CD4-positive, alpha-beta memory T cell (primary cell): ENCODE measurements around the gene SMIM43. TPM values are rescaled to one million over a fixed set of nuclear protein-coding genes. Genes with fewer than 3 reads are reported as not detected.

ENCODE experiments used
- CTCF ChIA-PET: fragments of 350-600 bp; sonication (Branson Sonifier 250); formaldehyde crosslinking; loops from one replicate; lab custom pipeline; 2021; ENCODE audit warnings: inconsistent platforms; ENCODE audit not compliant: partially characterized antibody; lab: Charles Lee
- POLR2A ChIA-PET: fragments of 350-600 bp; sonication (Branson Sonifier 250); formaldehyde crosslinking; loops from one replicate; lab custom pipeline; 2021; ENCODE audit not compliant: partially characterized antibody; lab: Charles Lee
- DNase-seq, 5 donors: peaks; one replicate each; pipeline versions ENCODE4 v3.0.0 to v3.0.0-alpha.2; 2020 to 2022; ENCODE audit warnings: mixed read lengths in 1 of 5
- H3K27ac ChIP-seq: one replicate; pipeline ENCODE4 v1.7.0; 2013; ENCODE audit warnings: low read depth, low read length
- H3K27me3 ChIP-seq: 2 replicates; pipeline ENCODE4 v1.7.0; 2013; ENCODE audit warnings: mild to moderate bottlenecking, low read length, moderate library complexity; ENCODE audit not compliant: insufficient read depth
- H3K36me3 ChIP-seq: 2 replicates; pipeline ENCODE4 v1.7.0; 2013; ENCODE audit warnings: mild to moderate bottlenecking, low read length, moderate library complexity; ENCODE audit not compliant: insufficient read depth
- H3K4me1 ChIP-seq: 2 replicates; pipeline ENCODE4 v1.7.0; 2013; ENCODE audit warnings: mild to moderate bottlenecking, low read length, moderate library complexity; ENCODE audit not compliant: insufficient read depth
- H3K4me3 ChIP-seq, 2 donors: one replicate each; pipeline ENCODE4 v1.7.0; 2013; ENCODE audit warnings: low read length in 2 of 2, mild to moderate bottlenecking in 1 of 2
- H3K9me3 ChIP-seq, 2 donors: one replicate each; pipeline ENCODE4 v1.7.0; 2013; ENCODE audit warnings: low read length in 2 of 2, control low read depth in 1 of 2; ENCODE audit not compliant: control insufficient read depth in 1 of 2
- H3K27ac Mint-ChIP-seq, 7 donors: one replicate each; pipeline ENCODE4 v1.8.0; 2020 to 2021; ENCODE audit warnings: mixed read lengths in 7 of 7, mild to moderate bottlenecking in 6 of 7, inconsistent platforms in 3 of 7, moderate library complexity in 3 of 7
- H3K27me3 Mint-ChIP-seq, 2 donors: one replicate each; pipeline ENCODE4 v1.8.0; 2020 to 2021; ENCODE audit warnings: mixed read lengths in 2 of 2
- H3K36me3 Mint-ChIP-seq, 2 donors: one replicate each; pipeline ENCODE4 v1.8.0; 2020 to 2021; ENCODE audit warnings: mixed read lengths in 2 of 2, inconsistent platforms in 1 of 2, mild to moderate bottlenecking in 1 of 2
- H3K4me1 Mint-ChIP-seq, 4 donors: one replicate each; pipeline ENCODE4 v1.8.0; 2020 to 2021; ENCODE audit warnings: mixed read lengths in 4 of 4, mild to moderate bottlenecking in 1 of 4
- H3K4me3 Mint-ChIP-seq, 8 donors: one replicate each; pipeline ENCODE4 v1.8.0; 2020 to 2021; ENCODE audit warnings: mixed read lengths in 8 of 8, mild to moderate bottlenecking in 7 of 8, moderate library complexity in 6 of 8, inconsistent platforms in 3 of 8
- H3K9me3 Mint-ChIP-seq, 8 donors: one replicate each; pipeline ENCODE4 v1.8.0; 2020 to 2021; ENCODE audit warnings: mixed read lengths in 8 of 8, mild to moderate bottlenecking in 5 of 8, inconsistent platforms in 3 of 8, moderate library complexity in 1 of 8
- intact Hi-C: fragments of 100-400 bp; cut with micrococcal nuclease; formaldehyde crosslinking; loops from one replicate; pipeline ENCODE4 v1.15.1; 2023
- polyA plus RNA-seq, 2 donors: library from polyadenylated mRNA; unstranded; fragments of 300-500 nt; fragmentation: Illumina TruSeq; gene quantifications; one replicate each; pipeline ENCODE4 v1.2.3, GENCODE V29; 2021
- total RNA-seq, 2 experiments: library from RNA; stranded (reverse); gene quantifications; one replicate each; pipeline ENCODE4 v1.2.3, GENCODE V29; 2021

Gene SMIM43
- total and polyA plus RNA-seq, 4 experiments from 2014 or later, result not detected

DNA sequence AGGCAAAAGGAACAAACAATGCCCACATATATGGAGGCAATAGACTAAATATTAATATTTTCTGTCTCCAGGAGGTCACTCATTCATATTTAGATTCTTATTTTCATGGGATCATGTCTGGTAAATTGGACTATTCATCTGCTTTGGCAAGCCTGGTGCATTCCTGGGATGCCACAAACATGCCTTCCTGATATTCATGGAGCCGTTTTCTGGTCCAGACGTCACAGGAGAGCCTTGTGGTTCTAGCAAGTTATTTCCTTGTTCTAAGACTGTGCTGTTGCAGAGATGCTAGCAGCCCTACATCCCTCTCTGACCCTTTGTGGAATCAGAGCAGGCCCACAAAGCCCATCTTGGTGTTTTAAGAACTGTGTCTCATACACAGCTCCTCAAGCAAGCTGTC is 20.0 kb upstream of the SMIM43 start:
- no peak for DNase-seq
- Histone ChIP-seq H3K27ac (no peak overlapping the region), H3K36me3 (no peaks in the 10 kb centered on the region), H3K9me3 (no peaks in the 10 kb centered on the region), H3K4me3 (no peak overlapping the region), H3K4me1 (no peaks in the 10 kb centered on the region), H3K27me3 (no peaks in the 10 kb centered on the region)
- H3K27ac Mint-ChIP-seq, result no peak overlapping the region
- H3K9me3 Mint-ChIP-seq, result peaks cover 0 to 16% (median 9%) of the 10 kb centered on the region in 8 donors
- ChIA-PET CTCF (no interaction called here), POLR2A (no interaction called here)
- peaks cover 0 to 1% of the 10 kb centered on the region in 2 donors for H3K36me3 Mint-ChIP-seq
- intact Hi-C loops, result no loop called here
- no peak overlapping the region for H3K4me3 Mint-ChIP-seq
- peaks cover 29 to 32% of the 10 kb centered on the region in 2 donors for H3K27me3 Mint-ChIP-seq
- H3K4me1 Mint-ChIP-seq, result no peaks in the 10 kb centered on the region

DNA sequence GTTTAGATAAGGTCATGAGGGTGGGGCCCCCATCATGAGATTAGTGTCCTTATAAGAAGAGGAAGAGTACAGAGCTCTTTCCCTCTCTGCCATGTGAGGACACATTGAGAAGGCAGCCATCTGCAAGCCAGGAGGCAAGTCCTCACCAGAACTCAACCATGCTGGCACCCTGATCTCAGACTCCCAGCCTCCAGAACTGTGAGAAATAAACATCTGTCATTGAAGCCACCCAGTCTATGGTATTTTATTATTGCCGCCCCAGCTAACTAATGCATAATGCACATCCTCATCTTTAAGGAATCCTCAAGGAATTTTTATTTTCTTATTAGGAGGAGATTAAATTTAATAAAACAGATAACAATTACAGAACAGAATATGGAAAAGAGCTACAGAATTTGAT is 19.4 kb upstream of the SMIM43 start:
- CTCF ChIA-PET, result no interaction called here
- POLR2A ChIA-PET, result no interaction called here
- H3K4me1 Mint-ChIP-seq, result no peaks in the 10 kb centered on the region
- H3K36me3 Mint-ChIP-seq, result peaks cover 0 to 1% of the 10 kb centered on the region in 2 donors
- peaks cover 0 to 16% (median 9%) of the 10 kb centered on the region in 8 donors for H3K9me3 Mint-ChIP-seq
- no peak for DNase-seq
- Histone ChIP-seq H3K9me3 (no peaks in the 10 kb centered on the region), H3K36me3 (no peaks in the 10 kb centered on the region), H3K4me1 (no peaks in the 10 kb centered on the region), H3K27me3 (no peaks in the 10 kb centered on the region), H3K27ac (no peak overlapping the region), H3K4me3 (no peak overlapping the region)
- peaks cover 31 to 35% of the 10 kb centered on the region in 2 donors for H3K27me3 Mint-ChIP-seq
- H3K4me3 Mint-ChIP-seq, result no peak overlapping the region
- H3K27ac Mint-ChIP-seq, result no peak overlapping the region
- intact Hi-C loops, result no loop called here

DNA sequence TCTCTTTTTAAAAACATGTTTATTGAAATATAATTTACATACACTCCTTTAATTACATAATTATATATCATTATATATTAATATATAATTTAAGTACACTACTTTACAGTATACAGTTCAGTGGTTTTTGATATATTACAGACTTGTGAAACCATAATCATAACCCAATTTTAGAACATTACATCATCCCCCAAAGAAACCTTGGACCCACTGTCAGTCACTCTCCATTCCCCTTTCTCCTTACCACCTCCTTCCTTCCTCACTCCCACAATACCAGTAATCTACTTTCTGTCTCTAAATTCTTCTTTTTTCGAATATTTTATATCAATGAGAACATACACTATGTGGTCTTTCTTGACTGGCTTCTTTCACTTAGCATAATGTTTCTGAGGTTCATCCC is 18.2 kb upstream of the SMIM43 start:
- Histone ChIP-seq H3K4me1 (no peaks in the 10 kb centered on the region), H3K36me3 (no peaks in the 10 kb centered on the region), H3K9me3 (no peaks in the 10 kb centered on the region), H3K4me3 (no peak overlapping the region), H3K27ac (no peak overlapping the region), H3K27me3 (no peaks in the 10 kb centered on the region)
- Mint-ChIP-seq H3K4me3 (no peak overlapping the region), H3K27ac (no peak overlapping the region), H3K36me3 (peaks cover 0 to 1% of the 10 kb centered on the region in 2 donors), H3K4me1 (no peaks in the 10 kb centered on the region), H3K9me3 (peaks cover 0 to 13% (median 9%) of the 10 kb centered on the region in 8 donors), H3K27me3 (peaks cover 29% of the 10 kb centered on the region in 2 donors)
- ChIA-PET POLR2A (no interaction called here), CTCF (no interaction called here)
- intact Hi-C loops, result no loop called here
- DNase-seq, result no peak

DNA sequence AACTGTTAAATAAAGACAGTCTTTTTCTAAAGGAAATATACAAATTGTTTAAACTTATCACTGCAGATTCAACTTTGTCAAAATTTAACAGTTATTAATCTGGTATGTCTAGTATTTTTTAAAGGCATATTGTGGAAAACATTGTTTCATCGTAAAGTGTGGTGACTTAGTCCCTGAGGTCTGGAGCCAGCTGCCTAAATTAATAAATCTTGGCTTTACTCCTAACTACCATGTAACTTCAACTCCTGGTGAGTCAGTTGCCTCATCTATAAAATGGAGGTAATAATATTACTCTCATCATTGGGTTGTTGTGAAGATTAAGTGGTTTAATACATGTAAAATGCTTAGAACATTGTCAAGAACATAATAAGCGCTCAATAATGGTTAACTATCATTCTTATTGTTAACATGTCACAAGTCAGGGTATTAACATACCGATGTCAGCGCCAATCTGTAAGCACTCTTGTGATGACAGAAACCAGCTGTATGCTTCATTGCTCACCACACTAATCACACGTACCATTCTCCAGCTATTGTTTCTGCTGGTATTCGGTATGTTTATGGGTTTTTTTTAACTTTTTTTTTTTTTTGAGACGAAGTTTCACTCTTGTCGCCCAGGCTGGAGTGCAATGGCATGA is 14.1 kb upstream of the SMIM43 start:
- CTCF ChIA-PET, result no interaction called here
- Mint-ChIP-seq H3K4me3 (no peak overlapping the region), H3K27me3 (peaks cover 16 to 18% of the 10 kb centered on the region in 2 donors), H3K4me1 (no peaks in the 10 kb centered on the region), H3K27ac (no peak overlapping the region), H3K36me3 (no peaks in the 10 kb centered on the region), H3K9me3 (peaks cover 0 to 4% (median under 1%) of the 10 kb centered on the region in 8 donors)
- POLR2A ChIA-PET, result no interaction called here
- Histone ChIP-seq H3K9me3 (no peaks in the 10 kb centered on the region), H3K36me3 (no peaks in the 10 kb centered on the region), H3K27ac (no peak overlapping the region), H3K27me3 (no peaks in the 10 kb centered on the region), H3K4me1 (no peaks in the 10 kb centered on the region), H3K4me3 (no peak overlapping the region)
- no peak for DNase-seq
- intact Hi-C loops, result no loop called here

DNA sequence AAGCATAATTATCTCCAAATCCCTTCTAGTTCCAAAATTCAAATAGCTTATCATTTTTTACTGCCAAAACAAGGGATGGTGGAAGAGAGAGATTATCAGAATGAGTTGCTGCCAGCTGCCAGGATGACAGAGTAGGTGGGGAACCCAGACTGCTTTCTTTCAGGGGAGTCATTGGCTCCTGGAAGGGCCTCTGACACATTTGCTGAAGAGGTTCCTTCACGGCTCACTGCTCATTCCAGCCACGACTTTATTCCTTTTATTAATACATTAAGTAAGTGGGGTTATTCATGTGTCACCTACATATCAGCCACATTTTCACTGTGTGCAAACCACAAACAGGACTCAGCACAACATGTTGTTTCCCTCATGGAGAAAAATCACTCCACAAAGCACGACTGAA is 12.7 kb upstream of the SMIM43 start:
- CTCF ChIA-PET, result no interaction called here
- POLR2A ChIA-PET, result no interaction called here
- no peaks in the 10 kb centered on the region for H3K4me1 ChIP-seq
- no peak overlapping the region for H3K27ac ChIP-seq
- intact Hi-C loops, result no loop called here
- Mint-ChIP-seq H3K27ac (no peak overlapping the region), H3K36me3 (no peaks in the 10 kb centered on the region), H3K4me1 (no peaks in the 10 kb centered on the region), H3K4me3 (no peak overlapping the region), H3K27me3 (peaks cover 14 to 15% of the 10 kb centered on the region in 2 donors), H3K9me3 (no peaks in the 10 kb centered on the region)
- no peak overlapping the region for H3K4me3 ChIP-seq
- no peaks in the 10 kb centered on the region for H3K9me3 ChIP-seq
- no peaks in the 10 kb centered on the region for H3K36me3 ChIP-seq
- DNase-seq, result no peak
- no peaks in the 10 kb centered on the region for H3K27me3 ChIP-seq

DNA sequence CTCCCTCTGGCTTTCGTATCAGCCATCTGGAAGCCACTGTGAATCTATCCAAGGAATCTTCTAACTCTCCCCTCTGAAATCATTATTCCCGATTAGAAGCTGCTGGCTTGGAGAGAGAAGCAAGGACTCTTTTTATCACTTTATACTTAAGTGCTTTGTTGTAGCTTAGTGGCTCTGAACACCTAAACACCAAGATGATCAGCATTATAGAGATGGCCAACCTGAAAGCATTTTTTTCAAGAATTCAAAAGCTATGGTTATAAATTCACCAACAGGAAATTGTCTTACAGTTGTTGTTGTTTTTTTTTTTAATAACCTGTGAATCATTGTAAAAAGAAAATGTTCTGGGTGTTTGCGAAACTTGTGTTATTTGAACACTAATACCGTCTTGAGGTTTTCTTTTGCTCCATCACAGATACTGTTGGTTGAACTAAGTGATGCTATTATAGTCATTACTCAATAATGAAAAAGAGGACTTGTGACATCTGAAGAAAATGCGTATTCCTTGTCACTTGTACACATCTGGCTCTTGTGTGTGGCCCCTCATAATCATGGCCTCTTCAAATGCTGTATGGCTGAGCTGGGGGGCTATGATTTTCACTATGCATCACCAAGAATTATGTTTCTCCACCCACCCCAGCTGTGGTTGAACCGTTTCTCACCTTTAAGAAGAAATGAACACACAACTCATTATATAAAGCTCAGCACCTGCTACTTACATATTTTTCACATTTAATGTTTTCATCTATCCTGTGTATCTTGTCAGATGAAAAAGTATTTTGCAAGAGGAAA is 11.8 kb upstream of the SMIM43 start:
- intact Hi-C loops, result no loop called here
- POLR2A ChIA-PET, result no interaction called here

DNA sequence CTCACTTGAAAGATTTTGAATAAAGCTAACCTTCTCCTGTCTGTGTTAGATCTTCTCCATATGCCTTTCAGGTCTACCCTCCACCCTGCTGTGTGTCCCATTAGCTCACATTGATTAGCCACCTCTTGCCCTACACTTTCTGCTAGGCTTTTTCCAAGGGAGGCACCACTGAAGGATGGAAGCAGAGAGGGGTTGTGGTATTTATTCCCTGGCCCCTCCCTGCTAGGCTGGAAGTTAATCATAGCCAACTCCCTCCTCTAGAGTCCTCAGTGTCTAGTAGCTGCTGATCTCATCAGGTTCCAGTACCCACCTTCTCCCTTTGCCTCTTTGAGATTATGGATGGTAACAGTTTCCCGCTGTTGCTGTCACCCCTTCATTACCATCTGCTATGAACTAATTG is 8.9 kb upstream of the SMIM43 start:
- POLR2A ChIA-PET, result no interaction called here
- Mint-ChIP-seq H3K4me3 (no peak overlapping the region), H3K36me3 (no peaks in the 10 kb centered on the region), H3K27ac (no peak overlapping the region), H3K4me1 (no peaks in the 10 kb centered on the region), H3K27me3 (peaks cover 8 to 10% of the 10 kb centered on the region in 2 donors), H3K9me3 (no peaks in the 10 kb centered on the region)
- no peak for DNase-seq
- no peaks in the 10 kb centered on the region for H3K9me3 ChIP-seq
- H3K4me3 ChIP-seq, result no peak overlapping the region
- CTCF ChIA-PET, result no interaction called here
- intact Hi-C loops, result no loop called here
- no peaks in the 10 kb centered on the region for H3K4me1 ChIP-seq
- H3K27me3 ChIP-seq, result no peaks in the 10 kb centered on the region
- H3K27ac ChIP-seq, result no peak overlapping the region
- no peaks in the 10 kb centered on the region for H3K36me3 ChIP-seq

More for the DNA sequence above, 11.8 kb upstream of the SMIM43 start:
- Mint-ChIP-seq H3K4me1 (no peaks in the 10 kb centered on the region), H3K36me3 (no peaks in the 10 kb centered on the region), H3K9me3 (no peaks in the 10 kb centered on the region), H3K4me3 (no peak overlapping the region), H3K27me3 (peaks cover 14 to 15% of the 10 kb centered on the region in 2 donors), H3K27ac (no peak overlapping the region)
- Histone ChIP-seq H3K4me3 (no peak overlapping the region), H3K9me3 (no peaks in the 10 kb centered on the region), H3K36me3 (no peaks in the 10 kb centered on the region), H3K27ac (no peak overlapping the region), H3K27me3 (no peaks in the 10 kb centered on the region), H3K4me1 (no peaks in the 10 kb centered on the region)
- CTCF ChIA-PET, result no interaction called here
- DNase-seq, result no peak
